HG02642 (cell line): ENCODE data around the gene SPATA13.
"Not testable (repeated sequence)": the region's sequence is repeated elsewhere in the genome, so short reads cannot be mapped to it uniquely, and the experiment has no call there.

Source experiments
- ATAC-seq: cut with Tn5 transposase; IDR thresholded peaks from one replicate; pipeline ENCODE4 v1.9.1; 2021; ENCODE audit warnings: mild to moderate bottlenecking; ENCODE audit not compliant: unreplicated experiment, poor library complexity

The SPATA13 gene

DNA sequence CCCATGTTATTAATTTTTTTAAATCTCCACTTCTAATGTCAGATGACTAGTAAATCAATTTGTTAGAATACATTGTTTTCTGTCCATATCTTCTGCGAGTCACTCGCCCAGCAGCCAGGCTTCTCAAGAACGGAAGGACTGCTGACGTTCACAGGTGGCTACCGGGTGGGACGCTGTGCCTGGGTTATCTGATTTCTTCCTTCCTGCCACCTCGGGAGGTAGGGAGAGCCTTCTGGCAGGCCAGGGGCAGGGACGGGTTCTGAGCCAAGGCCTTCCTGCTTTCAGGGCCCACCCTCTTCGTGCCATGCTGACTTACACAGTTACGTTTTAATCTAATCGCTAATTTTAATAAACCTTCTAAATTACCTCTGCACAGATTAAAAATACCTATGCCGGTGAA is 140.9 kb downstream of the SPATA13 start:
- no peak for ATAC-seq

DNA sequence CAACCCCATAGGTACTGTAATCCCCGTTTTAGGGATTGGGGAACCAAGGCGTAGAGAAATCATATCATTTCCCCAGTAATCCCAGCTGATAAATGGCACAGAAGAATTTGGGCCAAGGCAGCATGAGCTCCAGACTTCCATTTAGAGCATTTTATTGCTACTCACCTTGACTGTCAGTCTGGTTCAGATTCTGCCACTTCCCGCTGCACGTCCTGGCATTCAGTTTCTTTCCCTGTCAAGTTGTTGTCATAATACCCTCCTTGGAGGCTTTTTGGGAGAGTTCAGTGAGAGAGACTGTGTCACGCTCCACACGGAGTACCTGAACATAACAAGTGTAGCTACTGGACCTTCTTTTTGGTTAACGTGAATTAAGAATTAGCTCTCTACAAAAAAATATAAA is 141.4 kb downstream of the SPATA13 start:
- ATAC-seq = no peak

DNA sequence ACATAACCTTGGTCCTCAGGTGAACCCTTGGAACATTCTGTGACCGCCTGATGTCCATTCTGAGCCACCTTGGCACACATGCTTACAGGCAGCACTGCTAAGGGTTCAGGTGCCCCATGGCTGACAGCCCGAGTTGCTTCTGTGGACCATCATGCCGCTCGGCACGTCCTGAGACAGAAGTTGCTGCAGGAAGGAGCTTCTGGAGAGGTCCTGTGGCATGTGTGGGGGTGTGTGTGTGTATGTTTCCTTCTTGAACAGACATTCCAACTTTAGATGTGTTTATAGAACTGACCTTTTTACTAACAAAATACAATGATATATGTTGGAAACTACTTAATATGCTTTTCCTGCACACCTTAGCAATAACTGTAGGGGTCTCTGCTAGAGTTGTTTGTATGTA is 144.1 kb downstream of the SPATA13 start:
- no peak for ATAC-seq

DNA sequence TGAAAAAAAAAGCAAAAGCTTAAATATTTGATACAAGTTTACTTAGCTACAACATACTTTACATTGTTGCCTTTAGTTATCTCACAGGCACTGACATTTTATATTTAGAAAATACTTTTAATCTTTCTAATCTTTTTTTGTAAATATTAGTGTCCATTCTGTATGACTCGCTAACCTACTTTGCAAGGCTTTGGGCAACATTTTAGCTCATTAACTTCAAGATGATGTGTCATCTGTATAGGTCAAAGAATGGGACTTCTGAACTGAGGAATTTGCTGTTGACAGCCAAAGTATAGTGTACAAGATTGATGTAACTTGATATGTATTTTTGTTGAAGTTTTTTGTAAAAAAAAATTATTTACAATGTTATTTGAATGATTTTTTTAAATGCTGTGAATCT is 146.1 kb downstream of the SPATA13 start:
- ATAC-seq = no peak

DNA sequence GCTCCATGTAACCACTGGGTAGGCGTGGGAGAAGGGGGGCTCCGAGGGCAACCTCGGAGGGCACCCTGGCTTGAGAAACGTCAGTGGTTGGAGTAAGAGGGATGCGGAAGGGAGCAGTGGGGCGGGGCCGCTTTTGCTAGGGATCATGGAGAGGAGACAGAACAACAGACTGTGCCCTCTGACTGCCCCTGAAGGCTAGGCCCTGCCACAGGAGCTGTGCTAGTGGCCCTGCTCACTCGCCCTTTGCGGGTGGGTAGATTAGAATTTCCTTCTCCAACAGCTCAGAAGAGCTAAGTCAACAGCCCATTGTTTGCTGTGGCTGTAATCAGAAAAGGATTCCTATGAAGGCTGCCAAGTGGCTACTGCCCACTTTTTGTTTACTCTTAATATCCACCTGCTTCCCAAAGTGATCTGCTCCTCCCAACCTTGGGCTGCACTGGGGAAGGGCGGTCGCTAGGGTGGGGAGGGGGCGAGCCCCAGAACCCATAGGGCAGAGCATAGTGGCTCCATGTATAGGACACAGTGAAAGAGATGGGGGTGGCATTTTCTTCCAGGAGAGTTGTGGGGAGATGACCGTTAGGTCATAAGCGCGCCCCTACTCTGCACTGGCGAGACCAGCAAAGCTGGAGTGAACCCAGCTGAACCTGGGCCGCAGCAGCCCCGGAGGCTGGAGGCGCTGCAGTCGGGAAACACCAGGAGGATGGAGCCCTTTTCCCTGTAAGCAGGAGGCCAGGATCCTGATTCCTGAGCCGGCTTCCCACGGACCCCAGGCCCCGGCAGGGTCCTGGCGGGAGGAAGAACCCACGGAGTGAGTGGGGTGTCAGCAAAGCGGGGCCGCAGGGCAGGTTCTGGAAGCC is 146.9 kb downstream of the SPATA13 start:
- no peak for ATAC-seq

DNA sequence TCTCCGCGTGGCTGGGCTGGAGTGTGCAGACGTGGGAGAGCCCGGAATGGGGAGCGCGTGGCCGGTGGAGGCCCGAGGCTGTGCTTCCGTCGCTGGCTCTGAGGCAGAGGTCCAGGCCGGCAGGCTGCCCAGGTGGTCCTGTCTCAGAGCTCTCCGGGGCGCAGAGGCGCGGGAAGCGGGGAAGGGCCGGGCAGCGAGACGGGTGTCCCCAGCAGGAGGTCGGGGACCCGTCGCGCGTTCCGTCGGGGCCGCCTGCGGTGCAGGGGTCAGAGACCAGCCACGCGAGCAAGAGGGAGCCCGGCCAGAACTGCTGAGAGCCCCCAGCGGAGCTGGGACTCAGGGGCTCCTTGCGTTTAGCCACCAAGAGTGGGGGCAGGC is 147.5 kb downstream of the SPATA13 start:
- ATAC-seq = no peak

DNA sequence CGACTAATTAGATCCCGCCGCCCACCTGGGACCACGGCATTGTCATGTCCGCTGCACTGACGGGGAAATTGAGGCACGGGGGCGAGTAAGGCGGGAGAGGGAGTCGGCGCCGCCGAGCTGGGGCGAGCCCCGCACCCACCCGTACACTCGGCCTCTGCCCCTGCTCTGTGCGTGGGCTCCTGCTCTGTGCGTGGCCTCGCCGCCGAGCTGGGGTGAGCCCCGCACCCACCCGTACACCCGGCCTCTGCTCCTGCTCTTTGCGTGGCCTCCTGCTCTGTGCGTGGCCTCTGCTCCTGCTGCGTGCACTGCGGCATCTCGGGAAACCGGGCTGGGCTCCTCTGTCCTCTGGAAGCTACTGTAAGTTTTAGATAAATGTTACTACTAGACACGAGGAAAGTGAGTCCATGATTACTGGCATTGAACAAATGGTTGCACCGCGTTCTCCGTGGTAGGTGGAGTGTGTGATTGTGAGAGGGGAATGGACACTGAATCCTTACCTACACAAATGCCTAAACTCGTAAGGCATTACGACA is 148.0 kb downstream of the SPATA13 start:
- no peak for ATAC-seq

DNA sequence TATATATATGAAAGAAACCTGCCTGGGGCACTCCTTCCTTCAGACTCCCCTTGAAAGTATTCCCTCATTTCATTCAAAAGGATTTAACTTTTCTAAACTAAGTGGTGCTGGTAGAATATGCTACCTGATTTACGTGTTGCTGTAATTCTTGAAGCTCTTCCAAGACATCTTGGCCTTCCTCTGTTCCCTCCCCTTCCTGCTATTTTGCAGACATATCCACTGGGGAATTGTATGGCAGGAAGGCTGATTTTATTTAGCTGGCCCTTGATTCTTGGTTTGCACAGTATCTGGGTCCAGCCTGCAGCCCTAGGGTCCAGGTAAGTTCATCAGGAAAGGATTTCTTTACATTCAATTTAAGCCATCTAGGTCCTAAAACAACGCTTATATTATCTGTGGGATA is 148.8 kb downstream of the SPATA13 start, which contains the start of gene C1QTNF9:
Gene C1QTNF9, plus strand, starts transcription at position 281 of the 400 bp plus-strand sequence. CDS start 6,424 bp downstream, outside the sequence.
- ATAC-seq = not testable (repeated sequence)

DNA sequence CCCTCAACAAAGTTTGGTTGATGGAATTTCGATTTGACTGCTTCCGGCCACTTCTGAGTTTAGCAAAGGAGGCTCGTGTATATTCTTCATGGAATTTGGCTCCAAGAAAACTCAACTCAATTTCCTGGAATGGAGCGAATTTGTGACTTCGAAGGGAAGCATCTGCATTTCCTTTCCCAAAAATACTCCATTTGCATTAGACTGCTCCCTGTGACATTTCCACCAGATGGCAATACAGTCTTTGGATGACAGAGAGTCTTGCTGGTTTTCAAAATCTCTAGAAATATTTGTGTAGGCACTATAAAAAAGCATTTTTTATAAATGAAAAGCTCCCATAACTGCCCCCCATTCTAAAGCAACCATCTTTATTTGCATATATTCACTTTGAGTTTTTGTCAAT is 152.9 kb downstream of the SPATA13 start:
- ATAC-seq = no peak

DNA sequence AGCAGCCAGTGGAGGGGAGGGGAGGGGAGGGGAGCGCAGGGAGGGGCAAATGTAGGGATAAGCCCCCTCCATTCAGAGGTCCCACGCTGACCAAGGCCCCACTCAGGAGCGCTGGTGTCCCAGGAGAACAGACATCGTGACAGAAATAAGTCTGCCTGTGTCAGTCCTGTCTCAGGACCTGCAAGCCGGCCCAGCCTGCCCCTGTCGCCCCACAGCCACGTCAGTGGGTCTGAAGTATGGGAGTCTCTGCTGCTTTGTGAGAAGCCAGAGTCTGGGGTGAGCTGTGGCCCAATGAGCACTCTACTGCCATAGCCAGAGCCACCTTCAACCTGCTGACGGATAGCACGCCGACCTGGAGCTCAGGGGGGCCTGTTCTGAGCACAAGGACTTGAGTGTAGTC is 157.3 kb downstream of the SPATA13 start:
- not testable (repeated sequence) for ATAC-seq

DNA sequence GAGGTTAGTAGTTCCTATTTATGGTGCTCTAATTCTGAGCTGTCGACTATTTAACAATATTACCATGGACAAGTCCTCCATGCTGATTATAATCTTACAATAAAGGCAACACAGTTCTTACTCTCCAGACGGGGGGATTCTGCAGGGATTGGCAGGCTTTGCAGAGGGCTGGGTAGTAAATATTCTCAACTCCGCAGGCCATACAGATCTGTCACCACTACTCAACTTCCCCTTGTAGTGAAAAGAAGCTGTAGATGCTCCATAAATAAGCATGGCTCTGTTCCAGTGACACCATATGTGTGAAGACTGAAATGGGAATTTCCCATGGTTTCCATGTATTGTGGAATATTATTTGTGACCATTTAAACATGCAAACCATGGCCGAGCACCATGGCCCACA is 158.4 kb downstream of the SPATA13 start:
- not testable (repeated sequence) for ATAC-seq

DNA sequence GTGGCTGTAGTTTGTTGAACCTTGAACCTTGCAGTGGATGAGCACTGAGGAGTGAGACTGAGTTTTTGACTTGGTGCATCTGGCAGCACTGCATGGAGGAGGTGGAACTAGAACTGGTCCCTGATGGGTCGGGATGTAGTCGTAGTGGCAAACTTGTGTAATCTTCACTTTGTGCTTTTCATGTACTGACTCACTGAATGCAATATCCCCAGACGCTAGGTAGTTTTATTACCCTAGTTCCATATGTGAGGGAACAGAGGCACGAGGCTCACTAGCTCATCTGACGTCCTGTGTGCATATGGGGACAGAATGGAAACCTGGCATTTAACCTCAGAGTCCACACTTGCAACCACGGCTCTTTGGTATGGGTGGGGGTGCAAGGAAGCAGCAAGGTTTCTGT is 159.1 kb downstream of the SPATA13 start:
- ATAC-seq = not testable (repeated sequence)

DNA sequence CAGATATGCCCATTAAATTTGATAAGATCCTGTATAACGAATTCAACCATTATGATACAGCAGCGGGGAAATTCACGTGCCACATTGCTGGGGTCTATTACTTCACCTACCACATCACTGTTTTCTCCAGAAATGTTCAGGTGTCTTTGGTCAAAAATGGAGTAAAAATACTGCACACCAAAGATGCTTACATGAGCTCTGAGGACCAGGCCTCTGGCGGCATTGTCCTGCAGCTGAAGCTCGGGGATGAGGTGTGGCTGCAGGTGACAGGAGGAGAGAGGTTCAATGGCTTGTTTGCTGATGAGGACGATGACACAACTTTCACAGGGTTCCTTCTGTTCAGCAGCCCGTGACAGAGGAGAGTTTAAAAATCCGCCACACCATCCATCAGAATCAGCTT is 160.9 kb downstream of the SPATA13 start:
- ATAC-seq = not testable (repeated sequence)

DNA sequence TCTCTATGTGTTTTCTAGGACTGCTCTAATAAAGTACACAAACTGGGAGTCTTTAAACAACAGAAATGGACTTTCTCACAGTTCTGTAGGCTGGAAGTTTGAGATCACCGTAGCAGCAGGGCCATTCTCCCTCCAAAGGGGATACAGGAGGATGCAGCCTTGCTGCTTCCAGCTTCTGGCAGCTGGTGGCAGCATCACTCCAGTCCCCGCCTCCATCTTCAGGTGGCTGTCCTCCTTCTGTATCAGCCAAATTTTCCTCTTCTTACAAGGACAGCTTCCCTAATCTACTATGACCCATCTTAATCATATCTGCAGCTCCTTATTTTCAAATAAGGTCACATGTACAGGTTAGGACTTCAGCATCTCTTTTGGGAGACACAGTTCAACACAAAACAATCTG is 161.9 kb downstream of the SPATA13 start:
- not testable (repeated sequence) for ATAC-seq

DNA sequence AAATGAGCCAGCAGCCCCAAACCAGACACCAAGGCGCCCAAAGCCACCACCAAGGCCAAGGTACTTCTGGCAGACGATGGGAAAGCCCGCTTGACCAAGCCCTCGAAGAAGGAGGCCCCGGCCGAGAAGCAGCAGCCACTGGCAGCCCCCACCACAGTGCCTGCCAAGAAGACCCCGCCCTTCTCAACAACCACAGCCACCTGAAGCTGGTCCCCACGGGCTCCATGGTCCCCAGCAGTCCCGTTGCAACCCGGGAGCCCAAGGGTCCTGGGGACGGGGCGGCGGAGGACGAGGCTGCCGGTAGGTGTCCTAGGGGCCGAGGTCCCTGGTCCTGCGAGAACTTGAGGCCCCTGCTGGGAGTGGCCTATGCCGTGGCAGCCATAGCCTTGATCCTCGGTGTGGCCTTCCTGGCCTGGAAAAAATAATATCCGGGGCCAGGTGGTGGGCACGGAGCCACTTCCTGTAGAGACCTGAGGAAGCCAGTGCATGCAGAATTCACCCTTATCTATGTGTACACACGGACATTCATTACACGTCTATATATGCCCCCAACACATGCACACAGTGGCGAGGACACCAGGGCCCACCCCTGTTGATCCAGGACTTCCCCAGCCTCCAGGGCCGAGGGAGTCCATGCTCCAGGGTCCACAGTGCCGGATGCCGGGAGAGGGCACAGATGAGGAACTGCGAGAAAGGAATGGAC is 162.7 kb downstream of the SPATA13 start:
- no peak for ATAC-seq

DNA sequence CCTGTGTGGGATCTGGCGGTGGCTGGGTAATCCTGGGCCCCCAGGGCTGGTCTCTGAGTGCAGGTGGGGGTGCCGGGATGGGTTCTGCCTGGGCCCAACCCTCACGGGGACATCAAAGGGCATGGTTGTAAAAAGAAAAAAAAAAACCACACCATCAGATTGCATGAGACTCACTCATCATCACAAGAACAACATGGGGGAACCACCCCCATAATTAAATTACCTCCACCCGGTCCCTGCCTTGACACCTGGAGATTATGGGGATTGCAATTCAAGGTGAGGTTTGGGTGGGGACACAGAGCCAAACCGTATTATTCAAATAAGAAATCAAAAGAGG is 163.2 kb downstream of the SPATA13 start:
- ATAC-seq = no peak

DNA sequence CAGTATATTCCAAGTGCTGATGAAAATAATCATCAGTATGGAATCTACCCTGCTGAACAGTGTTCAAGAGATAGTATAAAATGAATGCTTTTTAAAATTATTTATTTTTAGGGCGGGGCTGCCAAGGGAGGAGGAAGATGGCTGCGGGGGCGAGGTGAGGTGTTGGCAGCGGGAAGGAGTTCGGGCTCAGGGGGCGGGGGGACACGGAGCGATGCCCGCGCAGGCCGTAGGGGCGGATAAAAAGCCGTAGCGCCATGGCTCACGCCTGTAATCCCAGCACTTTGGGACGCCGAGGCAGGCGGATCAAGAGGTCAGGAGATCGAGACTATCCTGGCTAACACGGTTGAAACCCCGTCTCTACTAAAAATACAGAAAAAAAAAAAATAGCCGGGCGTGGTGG is 167.1 kb downstream of the SPATA13 start:
- not testable (repeated sequence) for ATAC-seq

DNA sequence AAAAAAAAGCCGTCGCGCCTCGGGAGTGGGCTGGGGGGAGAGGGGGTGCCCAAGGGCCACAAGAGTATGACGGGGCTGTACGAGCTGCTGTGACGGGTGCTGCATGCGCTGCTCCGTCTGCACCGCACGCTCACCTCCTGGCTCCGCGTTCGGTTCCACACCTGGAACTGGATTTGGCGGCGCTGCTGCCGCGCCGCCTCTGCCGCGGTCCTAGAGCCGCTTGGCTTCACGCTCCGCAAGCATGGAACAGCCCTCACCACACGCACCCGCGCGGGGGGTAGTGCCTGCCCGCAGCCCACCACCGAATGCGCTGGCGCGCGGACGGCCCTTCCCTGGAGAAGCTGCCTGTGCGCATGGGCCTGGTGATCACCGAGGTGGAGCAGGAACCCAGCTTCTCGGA is 167.6 kb downstream of the SPATA13 start:
- ATAC-seq = no peak

DNA sequence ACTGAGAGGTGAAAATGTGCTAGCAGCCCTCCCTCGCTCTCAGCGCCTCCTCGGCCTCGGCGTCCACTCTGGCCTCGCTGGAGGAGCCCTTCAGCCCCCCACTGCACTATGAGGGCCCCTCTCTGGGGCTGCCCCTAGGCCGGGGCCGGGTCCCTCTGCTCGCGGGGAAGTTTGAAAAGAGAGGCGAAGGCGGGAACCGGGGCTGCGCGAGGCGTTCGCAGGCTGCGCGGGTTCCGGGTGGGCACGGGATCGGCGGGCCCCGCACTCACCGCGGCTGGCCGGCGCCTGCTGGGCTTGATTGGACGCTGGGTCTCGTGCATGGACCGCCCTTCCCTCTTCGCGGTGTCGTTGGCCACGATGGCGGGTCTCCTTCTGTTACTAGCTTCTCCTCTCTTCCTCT is 178.2 kb downstream of the SPATA13 start:
- ATAC-seq = no peak

DNA sequence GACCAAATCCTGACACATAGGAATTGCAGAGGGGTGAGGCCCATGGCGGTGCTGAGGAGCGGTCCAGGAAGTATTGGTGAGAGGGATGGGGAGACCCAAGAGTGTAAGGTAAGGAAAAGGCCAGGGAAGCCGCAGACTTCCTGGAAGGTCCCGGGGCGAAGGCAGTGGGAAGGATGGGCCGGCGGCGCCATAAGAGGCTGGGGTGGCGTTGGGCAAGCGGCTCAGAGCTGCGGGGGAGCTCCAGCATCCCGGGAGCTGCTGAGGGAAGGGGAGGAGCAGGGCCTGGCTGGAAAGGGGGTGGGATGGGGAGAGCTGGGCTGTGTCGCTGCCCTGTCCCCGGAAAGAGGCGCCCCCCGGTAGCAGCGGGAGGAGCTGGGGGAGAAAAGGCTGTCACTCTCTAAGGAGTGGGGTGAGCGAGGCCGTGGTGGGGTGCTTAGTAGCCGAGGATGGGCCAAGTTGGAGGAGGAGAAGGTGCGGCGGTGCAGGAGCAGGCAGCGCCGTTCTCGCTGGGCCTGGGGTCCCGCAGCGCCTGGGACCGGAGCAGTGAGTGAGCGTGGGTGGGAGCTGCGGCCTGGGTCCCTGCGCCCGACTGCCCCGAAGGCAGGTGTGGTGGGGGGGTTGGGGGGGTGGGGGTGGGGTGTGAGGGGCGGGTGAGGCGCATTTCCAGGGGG is 179.6 kb downstream of the SPATA13 start:
- ATAC-seq = no peak

DNA sequence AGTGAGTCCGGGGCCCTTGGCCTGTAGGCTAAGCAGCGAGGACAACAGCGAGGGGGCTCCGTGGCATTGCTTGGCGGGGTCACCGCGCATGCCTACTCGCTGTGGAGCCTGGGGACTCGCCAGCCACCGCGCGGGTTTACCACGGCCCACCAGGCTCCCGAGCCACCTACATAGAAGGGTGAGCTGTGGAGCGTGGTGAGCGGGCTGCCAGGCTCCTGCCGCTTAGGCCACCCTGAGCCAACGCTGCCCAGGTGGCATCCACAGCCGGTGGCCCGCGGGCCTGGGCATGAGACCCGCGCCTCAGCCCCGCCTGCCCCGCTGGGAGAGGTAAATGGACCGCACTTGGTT is 180.1 kb downstream of the SPATA13 start:
- ATAC-seq = no peak
